Urothelium cell line (cell line): Measurements from ENCODE around the gene ADCY6.

Source experiments
- DNase-seq: peaks from one replicate; pipeline ENCODE4 v3.0.0; 2011; ENCODE audit warnings: low spot score, mixed read lengths
- FAIRE-seq: peaks from 2 replicates; lab custom pipeline; 2011; peaks lifted over from hg19 to GRCh38; lab: Jason Lieb, UNC

The ADCY6 gene

DNA sequence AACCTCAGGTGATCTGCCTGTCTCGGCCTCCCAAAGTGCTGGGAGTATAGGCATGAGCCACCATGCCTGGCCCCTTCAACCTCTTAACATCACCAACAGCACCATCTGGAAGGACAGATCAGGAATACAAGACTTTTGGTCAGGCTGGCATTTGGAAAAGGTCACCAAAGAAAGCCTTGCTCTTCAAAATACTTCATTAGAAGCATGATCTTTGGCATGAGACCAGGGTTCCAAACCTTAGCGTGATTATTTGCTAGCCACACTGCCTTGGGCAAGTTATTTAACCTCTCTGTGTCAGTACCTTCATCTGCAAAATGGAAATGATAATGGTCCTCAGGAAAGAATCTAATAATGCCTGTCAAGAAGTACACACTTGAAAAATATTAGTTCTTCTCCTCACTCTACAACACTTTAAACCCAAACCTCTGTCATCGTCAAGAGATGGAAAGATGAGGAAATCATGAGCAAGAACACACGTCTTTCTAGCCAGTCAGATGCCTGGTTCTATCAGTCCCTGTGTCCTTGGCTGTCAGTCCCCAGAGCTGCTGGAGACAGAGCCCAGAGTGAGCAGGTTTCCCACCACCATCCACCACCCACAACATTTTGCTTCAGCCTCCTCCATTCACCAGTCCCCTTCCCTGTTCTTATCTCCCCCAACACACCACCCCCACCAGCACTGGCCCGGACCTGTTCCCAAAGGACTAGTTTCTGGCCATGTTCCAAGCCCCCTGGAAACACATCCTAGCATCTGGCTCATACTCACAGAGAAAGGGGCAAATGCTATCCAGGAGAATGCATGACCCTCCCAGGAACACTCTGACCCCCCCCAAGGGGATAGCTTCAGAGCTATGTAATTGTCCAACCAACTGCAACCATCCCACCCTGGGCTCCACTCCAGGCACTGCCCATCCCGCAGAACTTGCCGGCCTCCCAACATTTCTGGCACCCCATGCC, 2.0 kb downstream of the ADCY6 start:
- FAIRE-seq (no peak), DNase-seq (no peak)

DNA sequence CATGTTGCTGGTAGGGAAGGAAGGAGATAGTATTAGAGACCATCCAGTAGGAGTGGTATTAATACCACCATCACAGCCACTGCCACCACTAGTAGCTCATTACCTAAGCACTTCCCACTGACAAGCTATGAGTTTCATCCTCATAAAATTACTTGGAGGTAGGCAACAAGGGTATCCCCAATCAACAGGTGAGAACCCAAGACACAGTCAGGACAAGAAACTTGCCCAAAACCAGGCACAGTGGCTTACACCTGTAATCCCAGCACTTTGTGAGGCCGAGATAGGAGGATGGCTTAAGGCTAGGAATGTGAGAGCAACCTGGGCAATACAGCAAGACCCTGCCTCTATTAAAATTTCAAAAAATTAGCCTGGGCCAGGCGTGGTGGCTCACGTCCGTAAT, 5.5 kb downstream of the ADCY6 start:
- FAIRE-seq (no peak), DNase-seq (no peak)

DNA sequence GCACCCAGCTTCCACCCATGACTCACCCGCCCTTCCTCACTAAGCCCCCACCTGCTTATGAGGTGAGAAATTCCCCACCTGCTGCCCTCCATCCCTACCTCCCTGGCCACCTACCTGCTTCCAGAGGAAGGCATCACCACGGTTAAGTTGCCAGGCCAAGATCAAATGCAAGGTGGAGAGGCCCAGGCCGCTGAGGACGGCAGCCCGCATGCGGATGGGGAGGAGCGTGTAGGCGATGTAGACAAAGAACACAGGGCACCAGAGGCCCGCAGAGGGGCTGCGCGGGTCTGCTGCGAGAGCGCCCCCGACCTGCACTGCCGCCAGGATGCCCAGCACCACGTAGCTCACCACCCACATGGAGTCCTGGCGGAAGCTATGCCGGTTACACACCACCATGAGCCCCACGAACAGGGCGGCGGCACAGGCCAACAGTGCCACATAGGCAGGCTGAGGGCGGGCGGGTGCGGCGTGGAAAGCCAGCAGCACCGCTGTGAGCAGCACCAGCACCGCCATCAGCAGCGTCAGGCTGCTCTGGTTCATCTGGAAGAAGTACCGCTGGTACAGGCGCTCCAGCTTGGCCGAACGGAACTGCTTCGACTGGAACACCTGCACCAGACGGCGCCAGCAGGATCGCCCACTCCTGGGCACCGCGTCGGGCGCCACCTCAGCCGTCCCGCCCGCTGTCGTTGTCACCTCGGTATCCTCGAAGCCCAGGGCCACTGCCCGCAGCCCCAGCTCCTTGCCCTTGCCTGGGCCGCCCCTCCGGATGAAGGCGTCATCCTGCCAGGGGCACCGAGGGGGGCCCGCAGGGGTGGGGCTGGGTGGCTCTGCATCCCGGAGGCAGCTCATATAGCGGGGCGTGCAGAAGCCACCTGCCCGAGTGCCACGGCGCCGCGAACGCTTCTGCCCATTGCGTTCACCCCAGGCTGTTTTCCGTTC, 6.2 kb downstream of the ADCY6 start:
- no peak for FAIRE-seq
- DNase-seq: no peak

DNA sequence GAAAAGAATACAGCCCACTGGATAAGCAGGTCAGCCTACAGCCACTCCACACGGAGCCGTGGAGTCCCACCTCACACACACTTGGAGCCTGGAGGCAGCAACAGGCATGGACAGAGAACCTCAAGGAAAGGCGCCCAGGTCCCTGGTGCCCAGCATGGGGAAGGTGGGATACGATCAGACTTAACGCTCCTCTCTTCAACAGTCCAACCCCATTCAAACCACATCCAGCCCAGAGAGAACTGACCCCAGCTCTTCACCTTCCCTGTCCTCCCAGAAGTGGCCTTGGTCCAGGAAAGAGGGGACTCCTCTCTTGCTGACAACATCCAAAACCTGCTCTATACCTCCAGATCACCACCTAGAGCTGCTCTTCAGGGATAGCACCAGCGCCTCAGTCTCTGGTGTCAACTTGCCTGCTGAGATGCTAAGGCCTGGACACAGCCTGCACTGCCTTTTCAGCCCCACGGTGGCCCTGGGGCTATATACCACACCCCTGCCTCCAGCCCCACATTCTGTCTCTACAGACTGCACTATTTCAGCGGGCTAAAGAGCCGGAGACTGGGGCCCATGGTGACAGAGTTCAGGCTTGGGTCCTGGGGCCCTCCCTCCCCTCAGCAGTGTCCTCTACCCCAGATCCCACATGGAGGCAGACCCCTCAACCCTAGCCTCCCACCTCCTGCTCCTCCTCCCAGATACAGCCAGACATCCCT, 7.0 kb downstream of the ADCY6 start:
- DNase-seq: no peak
- no peak for FAIRE-seq

DNA sequence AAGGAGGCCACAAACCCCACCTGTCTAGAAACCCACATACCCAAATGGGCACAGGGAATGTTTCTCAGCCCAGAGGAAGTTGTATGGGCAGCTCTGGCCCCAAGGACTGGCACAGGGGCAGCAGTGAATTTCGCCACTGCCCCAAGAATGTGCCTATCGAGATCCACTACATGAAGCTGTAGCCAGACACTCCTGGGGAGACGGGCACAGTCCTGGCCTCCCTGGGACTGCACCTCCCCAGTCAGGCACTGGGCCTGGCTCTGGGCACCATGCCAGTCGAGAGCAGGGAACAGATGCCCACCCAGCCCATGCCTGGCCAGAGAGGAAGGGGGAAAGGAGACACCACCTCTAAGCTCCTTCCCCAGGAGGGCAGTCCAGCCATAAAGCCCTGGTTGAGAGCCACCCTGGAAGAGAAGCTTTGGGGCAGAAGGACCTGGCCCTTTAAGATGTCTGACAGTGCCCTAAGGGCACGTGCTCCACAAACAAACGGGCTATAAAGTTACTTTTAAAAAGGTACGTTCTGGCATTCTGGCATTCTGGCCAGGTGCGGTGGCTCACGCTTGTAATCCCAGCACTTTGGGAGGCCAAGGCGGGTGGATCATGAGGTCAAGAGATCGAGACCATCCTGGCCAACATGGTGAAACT, 8.4 kb downstream of the ADCY6 start:
- FAIRE-seq (no peak), DNase-seq (no peak)

DNA sequence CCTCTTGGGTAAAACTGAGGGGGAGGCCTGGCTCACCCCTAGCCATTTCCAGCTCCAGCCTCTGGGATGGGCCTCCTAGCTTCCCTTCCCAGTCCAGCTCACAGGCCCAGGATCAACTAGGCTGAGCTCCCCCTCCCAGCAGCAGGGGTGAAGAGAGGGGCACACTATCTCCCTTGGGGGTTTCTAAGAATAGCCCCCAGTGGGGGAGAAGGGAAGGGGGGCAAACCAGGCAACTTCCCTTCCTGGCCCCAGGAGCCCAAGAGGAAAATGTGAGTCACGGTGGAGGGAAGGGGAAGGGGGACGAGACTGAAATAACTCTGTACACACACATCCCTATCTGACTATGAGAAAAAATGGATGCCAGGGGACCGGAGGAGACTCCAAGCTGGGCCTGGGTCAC, 9.0 kb downstream of the ADCY6 start:
- FAIRE-seq (no peak), DNase-seq (no peak)

DNA sequence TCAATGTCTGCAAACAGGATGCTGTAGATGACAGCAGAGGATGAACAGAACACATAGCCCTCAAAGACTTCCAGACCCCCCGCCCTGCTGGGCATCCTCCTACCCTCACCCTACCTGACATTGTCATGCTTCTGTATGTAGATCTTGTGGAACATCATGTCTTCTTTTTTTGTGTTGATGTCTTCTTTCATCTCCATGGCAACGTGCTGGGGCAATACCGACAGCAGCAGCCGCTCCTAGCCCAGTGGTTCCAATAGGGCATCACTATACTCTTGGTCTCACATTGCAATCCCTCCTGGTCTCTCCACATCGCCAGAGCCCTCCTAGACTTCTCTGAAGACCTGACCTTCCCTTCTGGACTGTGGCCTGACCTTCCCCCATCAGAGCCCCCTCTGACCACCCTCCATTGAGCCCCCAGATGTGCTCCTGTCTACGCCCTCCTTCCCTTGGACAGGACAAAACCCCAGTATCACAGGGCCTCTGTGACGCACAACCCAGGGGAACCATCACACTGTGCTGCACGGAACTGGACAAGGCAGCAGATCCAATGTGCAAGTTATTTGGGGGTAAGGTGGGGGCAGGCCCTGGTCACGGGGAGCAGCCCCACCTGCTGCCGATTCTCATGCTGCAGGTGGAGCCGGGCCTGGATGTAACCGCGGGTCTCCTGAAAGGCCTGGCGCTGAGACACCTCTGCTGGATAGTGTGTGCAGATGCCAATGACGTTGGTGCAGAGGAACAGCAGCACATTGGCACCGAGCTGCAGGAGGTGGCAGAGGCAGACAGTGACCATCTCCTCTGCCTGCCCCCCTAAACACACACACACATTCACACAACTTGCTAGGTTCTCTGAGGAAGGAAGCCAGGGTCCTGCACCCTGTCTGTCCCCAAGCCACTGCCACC, 11.1 kb downstream of the ADCY6 start:
- DNase-seq: no peak
- no peak for FAIRE-seq

DNA sequence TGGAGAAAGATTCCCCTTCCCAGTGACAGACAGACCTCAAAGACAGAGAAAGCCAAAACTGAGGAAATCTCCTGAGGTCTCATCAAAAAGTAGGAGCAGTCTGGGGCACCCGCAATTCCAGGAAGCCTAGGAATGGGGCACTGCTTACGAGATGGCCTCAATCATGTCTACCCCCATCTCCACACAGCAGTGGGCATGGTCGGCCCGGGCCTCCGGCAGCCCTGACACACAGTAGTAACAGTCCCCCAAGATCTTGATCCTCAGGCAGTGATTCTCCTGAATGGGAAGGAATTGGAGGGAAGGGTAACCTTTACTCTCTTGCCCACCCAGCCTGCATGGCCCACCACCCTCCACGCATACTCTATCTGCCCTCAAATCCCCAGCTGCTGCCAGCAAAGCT, 11.9 kb downstream of the ADCY6 start:
- no peak for DNase-seq

DNA sequence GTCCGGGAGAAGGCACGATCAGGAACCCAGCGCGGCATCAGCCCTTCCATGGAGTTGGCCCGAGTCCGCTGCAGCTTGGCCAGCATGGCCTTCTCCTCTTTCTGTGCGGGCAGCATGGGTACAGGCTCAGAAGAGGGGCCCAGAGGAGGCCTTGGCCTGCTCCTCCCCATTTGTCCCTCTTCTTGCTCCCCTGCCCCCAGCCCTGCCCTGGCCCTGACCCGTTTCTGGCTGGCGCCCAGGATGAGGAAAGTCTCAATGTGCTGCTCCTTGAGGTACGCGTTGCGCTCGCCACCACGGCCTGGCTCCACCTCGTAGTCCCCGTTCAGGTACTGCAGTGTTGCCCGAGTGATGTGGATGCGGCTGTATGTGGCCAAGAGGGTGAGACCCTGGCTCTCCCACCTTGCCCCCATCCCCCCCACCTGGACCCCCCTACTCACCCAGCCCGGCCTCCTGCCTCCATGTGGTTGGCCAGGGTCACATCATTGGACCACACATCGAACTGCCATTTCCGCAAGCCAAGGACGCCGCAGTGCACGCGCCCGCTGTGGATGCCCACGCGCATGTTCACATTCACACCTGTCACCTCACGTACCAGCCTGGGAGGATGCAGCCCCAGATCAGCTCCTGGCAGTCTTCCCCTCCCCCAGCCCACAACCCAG, 12.8 kb downstream of the ADCY6 start:
- DNase-seq (no peak), FAIRE-seq (no peak)

More for the DNA sequence above, 11.9 kb downstream of the ADCY6 start:
- no peak for FAIRE-seq

DNA sequence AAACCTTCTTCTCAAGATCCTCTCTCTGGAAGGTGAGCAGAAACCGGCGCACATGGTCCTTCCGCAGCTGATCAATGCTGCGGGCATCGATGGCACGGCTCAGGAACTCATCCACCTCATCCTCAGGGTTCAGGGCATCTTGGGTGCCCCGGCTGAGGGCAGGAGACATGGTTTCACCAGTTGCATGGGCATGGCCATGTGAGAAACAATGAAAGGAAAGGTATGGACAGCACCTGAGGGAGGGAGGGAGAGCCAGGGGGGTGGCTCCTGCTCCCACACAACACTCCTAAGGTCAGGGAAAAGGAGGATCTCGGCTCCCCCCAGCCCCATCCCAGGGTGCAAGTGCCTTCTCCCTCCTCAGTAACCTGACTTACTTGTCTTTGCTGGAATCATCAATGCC, 13.6 kb downstream of the ADCY6 start:
- DNase-seq (no peak), FAIRE-seq (no peak)

DNA sequence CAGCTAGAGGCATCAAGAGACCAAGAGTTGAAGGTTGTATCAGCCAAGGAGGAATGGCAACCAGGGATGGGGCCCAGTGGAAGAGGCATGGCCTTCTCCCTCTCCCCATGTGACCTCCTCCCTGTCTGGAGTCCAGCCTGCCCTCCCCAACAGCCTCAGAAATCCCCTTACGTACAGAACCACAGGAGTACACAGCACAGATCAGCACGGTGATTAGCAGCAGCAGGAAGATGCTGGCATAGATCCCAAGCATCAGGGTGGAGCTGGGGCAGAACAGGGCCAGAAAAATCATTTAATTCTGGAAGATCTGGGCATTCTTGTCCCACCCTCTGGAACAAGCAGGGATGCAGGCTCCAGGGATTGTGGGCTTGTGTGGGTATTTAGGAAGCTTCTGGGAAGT, 14.4 kb downstream of the ADCY6 start:
- FAIRE-seq (no peak), DNase-seq (no peak)

DNA sequence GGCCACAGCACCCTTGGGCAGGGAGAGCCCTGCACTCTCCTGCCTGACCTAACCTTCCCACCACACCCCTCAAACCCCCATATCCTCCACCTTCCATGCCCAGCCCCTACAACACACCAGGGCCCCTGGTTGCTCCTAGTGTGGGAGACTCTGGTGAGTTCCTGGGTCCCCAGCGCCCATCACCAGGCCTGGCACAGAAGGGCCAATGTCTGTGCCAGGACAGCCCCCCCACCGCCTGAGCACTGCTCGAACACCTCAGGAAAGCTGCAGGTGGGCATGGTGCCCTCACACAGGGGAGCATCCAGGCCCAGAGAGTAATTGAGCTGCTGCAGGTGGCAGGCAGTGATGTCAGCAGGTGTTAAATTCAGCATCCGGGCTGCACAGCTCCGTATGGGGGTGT, 15.2 kb downstream of the ADCY6 start:
- FAIRE-seq: no peak
- DNase-seq: no peak

DNA sequence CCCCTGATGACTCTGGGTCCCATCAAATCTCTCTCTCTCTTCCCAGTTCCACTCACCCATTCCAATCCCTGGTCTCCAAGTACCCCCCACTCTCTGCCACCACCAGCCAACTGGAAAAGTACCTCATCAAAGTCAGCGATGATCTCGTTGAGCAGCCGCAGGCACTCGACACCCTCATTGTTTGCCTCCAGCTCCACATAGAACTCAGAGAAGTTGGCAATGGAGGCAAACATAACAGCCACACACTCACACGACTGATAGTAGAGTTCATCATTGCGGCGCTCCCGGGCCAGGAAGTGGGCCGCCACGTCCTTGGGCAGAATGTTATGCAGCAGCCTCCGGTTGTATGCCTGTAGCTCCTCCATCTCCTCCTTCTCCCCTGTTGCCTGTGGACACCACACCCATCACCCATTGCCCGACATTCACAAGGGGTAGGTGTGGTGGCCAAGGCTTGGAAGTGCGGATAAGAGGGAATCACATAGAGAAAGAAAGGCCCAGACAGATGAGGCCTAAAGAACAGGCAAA, 17.2 kb downstream of the ADCY6 start:
- FAIRE-seq (peak; percentile 5), DNase-seq (no peak)

DNA sequence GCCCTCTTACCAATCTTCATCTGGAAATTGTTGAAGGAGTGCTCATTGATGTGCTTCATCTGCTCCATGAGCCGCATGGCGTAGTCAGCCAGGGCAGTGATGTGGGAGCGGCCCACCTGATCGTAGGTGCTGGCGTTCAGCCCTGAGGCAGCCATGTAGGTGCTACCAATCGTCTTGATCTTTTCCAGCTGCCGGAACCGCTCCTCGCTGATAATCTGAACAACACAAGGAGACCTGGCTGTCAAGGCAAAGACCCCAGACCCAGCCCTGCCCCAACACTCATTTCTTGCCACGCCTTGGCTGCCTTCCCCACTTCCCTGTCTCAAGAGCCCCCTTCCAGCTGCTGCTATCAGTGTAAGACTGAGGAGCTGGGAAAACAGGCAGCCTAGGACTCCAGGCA, 18.1 kb downstream of the ADCY6 start:
- FAIRE-seq (no peak), DNase-seq (no peak)

DNA sequence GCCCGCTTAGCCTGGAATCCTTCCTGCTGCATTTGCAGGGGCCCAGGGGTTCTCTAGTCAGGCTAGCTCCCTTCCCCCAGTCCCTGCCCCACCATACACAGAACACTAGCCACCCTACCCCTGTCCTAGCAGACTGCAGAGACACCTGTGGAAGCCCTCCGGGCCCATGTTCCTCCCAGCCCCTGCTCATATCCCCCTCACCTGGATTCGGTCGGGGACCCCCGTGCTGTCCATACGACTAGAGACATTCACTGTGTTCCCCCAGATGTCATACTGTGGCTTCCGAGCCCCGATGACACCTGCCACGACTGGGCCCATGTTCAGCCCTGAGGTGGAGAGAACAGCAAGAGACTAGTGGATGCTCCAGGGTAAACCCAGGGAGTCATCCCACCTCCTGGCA, 20.2 kb downstream of the ADCY6 start:
- FAIRE-seq: no peak
- DNase-seq: no peak

DNA sequence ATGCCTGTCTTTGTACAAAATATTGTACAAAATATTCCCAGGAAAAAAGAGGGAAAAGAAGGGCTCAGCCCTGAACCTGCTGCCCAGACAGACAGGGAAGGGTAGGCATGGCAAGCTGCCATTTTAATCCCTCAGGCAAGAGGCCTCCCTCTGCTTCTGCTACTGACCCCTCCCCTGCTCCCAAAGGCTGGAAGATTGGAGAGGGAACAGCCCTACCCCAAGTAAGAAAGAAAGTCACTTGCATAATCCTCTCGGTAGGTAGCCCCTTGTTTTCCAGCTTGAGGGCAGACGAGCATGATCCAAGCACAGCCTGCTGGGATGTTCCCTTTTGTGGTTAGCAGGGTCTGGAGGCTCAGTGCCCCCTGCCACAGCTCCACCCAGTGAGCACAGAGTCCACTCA, 20.7 kb downstream of the ADCY6 start:
- FAIRE-seq (no peak), DNase-seq (no peak)

DNA sequence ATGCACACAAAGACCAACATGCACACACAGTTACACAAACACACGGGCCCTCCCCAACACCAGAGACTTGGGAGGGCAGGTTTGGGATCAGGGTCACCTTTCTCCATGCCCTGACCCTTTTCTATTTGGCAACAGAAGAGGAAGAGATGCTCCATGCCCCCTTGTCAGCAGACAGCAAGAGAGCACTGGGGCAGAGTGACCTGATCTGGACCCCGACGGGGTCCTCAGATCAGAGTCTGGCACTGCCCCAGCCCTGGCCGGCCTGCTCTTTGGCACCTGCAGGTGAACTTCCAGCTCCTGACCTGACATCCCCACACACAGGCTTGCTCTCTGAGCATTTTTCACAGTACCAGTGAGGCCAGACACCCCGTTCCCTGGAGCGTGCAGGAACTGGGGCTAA, 21.4 kb downstream of the ADCY6 start:
- FAIRE-seq: no peak

DNA sequence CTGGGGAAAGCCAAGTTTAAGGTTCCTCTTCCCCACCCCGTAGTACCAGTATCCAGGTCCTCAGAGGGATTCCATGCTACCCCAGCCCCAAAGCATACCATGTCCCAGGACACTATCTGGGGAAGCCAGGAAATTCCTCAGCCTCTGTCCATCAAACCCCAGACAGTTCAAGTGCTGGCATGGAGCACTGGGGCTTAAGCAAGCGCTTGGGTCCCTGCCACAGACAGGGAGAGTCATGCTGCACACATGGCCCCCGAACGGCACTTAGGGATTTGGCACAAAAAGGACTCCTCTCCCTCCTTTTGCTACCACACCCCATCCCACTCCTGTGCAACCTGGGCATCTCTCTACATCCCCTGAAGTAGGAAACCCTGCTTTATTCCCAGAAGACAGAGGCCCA, 21.8 kb downstream of the ADCY6 start:
- FAIRE-seq (no peak), DNase-seq (no peak)

More for the DNA sequence above, 21.4 kb downstream of the ADCY6 start:
- no peak for DNase-seq

DNA sequence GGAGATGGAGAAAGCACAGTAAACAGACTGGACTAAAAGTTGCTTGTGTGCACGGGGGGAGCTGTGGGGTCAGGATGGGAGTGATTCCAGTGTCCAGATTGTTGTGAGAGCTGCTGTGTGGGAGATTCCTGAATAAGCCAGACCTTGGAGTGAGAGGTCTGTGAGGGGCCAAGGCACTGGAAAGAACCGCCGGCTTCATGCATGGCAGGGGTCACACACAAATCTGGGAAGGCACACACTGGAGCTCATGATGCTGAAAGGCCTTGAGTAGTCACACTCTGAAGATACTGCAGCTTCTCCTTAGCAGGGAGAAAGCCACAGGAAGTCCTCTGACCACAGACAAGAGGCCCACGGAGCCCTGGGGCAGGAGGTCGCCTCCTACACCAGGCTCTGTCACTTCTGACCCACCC, 23.1 kb downstream of the ADCY6 start:
- no peak for DNase-seq
- FAIRE-seq: no peak
